ENCODE results near the gene RASD1.
"Not testable (repeated sequence)": the region's sequence is repeated elsewhere in the genome, so short reads cannot be mapped to it uniquely, and the experiment has no call there.

The RASD1 gene

DNA sequence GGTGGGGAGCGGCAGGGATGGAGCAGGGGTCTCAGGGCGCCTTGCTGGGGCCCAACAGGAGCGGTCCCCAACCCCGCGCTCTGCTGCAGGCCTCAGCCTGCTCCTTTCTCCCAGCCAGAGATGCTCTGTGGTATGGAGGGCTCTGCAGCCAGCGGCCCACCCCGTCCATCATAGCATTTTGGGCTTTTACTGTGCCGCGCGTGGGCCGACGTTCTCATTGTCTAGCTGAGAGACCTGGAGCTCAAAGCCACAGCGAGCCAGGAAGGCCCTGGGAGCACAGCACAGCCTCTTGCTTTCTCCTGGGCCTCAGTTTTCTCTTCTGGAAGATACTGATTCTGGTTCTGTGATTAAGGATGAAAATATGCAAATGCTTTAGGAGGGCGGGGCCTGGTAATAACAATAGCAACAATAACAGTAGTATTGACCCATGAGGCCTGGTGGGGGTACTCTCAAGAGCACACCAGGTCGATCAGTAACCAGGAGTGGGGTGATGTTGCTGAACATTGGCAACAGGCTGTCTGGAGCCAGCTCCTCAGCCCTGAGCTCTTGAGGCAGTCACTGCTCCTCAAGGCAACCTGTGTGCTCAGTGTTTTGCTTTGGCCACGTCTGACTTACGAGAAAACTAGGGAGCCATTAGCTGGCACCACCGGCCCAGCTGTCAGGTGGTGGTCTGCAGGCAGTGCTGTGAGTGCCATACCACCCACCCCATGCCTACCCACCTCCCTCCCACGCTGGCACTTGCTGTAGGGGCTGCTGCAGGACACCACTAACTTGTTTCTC is 1.1 kb upstream of the RASD1 start:
- no peak for DNase-seq (ENCODE audit: low read depth, low spot score)

GRCh38 chr17:17495536-17496188 is 533 bp downstream of the RASD1 start:
- DNase-seq (ENCODE audit: low read depth, low spot score), result no peak

DNA sequence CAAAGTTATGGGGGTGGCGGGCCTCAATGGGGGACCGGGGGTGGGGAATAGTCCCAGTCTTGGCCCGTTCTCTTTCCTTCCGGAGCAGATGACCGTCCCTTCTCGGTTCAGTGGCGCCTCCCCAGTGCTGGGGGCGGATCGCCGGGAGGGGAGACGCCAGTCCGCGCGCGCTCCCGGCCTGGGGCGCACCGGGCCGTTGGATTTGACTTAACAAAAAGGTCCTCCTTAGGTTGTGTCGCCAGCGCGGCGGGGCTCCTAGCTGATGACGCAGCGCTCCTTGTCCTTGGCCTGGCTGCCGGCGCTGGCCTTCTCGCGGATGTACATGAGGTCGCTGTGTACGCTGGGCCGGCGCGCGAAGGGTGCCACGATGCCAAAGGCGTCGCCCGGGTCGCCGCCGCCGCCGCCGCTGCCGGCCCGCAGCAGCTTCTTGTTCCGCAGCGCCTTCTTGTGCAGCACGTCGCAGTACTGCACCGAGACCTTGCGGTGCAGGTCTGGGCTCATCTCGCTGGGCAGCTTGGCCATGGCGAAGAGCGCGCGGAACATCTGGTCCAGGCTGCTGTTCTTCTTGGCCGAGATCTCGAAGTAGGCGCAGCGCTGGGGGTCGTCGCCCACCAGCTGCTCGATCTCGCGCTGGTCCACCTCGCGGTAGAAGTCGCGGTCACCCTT is 1.2 kb downstream of the RASD1 start:
- DNase-seq (ENCODE audit: low read depth, low spot score), result no peak

GRCh38 chr17:17494499-17494869 is 1.7 kb downstream of the RASD1 start:
- no peak for DNase-seq (ENCODE audit: low read depth, low spot score)

DNA sequence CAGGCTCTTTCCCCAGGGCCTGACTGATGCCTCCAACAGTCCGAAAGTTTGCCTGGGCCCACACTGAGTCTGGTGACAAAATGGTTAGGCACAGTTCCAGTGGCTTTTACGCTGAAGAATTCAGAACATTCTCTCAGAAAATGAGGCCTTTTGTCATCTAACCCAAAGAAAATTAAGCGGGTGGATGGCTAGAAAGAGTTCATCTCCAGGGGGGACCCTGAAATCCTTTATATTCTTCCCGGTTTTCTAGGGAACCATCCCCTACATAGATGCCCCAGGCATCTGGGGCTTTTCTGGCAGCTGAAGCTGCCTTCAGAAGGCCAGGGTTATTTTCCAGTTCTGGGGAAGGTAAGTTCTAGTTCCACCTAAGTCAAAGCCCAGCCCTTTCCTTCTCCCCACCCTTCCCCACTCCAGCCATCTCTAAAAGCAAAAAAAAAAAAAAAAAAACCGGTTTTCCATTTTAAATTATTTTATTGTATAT is 2.2 kb downstream of the RASD1 start:
- no peak for DNase-seq (ENCODE audit: low read depth, low spot score)

DNA sequence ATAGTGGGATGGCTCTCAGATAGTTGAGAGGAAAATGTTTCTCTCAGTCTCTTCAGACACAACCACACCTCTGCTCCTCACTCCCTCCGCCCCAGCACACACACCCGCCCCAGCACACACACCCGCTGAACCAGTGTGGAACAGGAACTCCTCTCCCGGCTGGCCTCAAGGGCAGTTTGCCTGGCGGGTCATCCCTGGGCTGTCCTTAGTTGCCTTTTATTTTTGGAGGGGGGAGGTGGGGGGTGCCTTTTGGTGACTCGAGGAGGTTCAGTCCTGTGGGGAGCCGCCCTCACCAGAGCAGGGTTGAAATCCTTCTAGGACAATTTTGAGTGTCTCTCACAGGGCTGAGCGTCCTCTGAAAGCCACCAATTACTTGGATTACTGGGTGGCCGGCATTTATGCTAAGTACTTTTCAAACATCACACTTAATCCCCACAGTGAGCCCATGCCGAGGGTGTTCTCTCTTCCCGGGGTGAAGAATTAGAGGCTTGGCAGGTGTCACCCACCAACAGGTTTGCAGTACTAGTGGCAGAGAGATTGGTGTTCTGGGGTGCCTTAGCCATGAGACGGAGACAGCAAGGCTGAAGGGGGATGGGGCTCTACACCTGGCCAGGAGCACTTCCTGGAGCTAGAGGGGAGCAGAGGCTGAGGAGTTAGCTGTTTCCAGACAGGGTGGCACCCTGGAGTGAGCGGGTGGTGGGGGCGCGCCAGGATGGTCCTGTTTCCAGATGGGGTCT is 2.8 kb downstream of the RASD1 start:
- DNase-seq (ENCODE audit: low read depth, low spot score), result no peak

DNA sequence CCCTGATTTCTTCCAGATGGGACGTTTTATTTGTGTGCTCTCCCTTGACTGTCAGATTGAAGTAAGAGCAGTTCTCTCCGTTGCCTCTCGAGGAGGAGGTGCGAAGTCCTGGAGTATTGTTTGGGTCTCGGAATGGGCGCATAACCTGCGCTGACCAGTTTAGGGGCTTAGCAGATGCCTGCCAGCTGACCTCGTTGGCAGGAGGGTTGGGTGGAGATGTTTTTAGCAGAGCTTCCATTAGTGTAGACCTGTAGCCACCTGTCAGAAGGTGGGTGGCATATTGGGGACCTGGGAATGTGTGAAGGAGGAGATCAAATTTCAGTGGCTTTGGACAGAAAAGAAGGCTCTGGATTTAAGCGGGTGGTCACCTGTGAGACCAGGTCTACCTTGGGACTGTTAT is 3.6 kb downstream of the RASD1 start:
- no peak for DNase-seq (ENCODE audit: low read depth, low spot score)

DNA sequence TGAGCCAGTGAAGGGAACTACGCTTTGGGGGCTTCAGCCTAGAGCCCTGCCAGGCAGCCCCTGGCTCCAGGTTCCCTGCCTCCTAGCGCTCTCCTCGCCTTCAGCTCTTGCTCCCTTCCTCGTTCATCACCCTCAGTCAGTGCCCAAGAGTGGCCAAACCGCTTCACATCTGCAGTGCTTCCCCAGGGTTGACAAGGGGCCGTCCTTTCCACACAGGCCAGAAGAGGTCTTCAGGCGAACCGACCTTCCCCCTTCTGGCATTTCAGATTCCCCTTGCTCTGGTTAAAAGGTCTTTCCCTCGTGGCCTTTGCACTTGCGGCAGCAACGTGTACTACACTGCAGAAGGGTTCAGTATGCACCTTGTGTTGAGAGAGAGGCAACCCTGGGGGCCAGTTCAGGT is 4.1 kb downstream of the RASD1 start:
- DNase-seq (ENCODE audit: low read depth, low spot score), result no peak

DNA sequence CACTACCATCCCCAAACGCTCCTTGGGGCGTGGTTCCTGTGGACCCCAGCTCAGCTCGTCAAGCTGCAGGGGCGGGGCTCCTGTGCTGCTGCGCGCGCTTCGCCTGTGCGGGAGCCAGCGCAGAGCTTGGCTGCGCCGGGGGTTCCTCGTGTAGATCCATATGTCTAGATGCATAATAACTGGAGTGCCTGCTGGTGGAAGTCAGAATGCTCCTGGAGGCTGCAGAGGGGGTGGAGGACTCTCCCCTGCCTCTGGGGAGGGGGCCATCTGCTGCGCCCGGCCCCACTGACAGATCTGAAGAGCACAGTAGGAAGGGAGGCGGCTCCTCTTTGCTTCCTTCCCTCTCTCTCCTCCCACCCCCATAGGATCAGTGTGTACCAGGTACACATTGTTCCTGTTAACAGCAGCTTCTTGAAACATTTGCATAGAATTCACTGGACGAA is 4.6 kb downstream of the RASD1 start:
- DNase-seq (ENCODE audit: low read depth, low spot score), result no peak

DNA sequence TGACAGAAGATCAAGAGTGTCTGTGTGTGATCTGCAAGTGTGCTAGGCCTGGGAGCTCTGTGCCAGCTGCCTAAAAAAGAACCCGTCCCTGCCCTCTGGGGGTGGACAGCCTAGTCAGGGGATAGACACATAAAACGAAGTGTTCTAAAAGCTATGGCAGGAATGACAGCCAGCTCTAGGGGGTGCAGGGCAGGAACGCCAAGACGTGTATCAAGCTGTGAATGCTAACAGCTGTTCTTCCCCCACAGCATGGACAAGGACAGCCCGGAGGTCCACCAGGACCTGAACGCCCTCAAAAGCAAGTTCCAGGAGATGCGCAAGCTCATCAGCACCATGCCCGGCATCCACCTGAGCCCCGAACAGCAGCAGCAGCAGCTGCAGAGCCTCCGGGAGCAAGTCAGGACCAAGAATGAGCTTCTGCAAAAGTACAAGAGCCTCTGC is 5.1 kb downstream of the RASD1 start:
- no peak for DNase-seq (ENCODE audit: low read depth, low spot score)

GRCh38 chr17:17487998-17488397 is 8.2 kb downstream of the RASD1 start:
- no peak for DNase-seq (ENCODE audit: low read depth, low spot score)

GRCh38 chr17:17486416-17486815 is 9.8 kb downstream of the RASD1 start:
- DNase-seq (ENCODE audit: low read depth, low spot score), result not testable (repeated sequence)

GRCh38 chr17:17485420-17485819 is 10.8 kb downstream of the RASD1 start:
- no peak for DNase-seq (ENCODE audit: low read depth, low spot score)

DNA sequence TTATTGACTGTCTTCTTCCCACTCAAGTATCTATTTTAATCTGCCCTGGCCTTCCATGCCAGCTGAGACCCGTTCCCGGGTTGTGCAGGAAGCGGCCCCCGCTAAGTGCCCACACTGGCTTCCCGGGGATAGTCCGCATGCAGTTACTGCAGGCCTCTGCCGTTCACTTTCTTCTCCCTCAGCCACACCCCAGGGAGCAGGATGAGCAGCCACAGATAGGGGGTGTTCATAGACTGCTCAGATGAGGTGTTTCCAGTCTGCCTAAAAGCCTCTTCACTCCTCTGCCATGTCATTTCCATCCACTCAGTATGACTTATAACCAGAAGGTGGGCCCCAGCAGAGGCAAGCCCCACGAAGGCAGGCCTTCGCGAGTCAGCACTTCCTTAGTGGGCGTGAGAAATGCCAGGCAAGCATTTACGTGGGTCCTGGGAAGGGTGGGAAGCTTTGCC is 11.7 kb downstream of the RASD1 start:
- DNase-seq (ENCODE audit: low read depth, low spot score), result no peak

- DNase-seq (ENCODE audit: low read depth, low spot score), result no peak
These were observed 14.3 kb downstream of the RASD1 start for GRCh38 chr17:17481860-17482259.

DNA sequence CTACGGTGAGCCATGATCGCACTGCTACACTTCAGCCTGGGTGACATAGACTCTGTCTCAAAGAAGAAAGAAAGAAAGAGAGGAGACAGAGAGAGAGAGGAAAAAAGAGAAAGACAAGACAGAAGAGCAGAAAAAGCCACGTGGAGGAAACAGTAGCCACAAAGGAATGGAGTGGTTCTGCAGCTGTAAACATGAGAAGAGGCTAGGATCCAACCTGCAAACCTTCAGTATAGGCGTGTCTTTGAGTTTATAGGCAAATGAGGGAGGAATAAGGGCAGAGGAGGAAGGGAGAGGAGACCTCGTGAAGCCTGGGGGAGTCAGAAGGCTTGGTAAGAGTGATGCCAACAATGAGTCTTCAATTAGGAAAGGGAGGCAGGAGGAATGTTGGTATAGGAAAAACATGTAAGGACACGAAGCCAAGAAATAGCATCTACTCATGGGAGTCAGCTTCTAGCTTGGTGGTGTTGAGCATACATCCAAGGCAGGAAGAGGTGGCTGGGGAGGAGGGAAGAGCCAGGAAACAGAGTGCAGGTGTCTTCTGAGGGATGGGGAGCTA is 15.5 kb downstream of the RASD1 start:
- DNase-seq (ENCODE audit: low read depth, low spot score), result no peak

- no peak for DNase-seq (ENCODE audit: low read depth, low spot score)
These were observed 17.0 kb downstream of the RASD1 start for GRCh38 chr17:17479209-17479608.

DNA sequence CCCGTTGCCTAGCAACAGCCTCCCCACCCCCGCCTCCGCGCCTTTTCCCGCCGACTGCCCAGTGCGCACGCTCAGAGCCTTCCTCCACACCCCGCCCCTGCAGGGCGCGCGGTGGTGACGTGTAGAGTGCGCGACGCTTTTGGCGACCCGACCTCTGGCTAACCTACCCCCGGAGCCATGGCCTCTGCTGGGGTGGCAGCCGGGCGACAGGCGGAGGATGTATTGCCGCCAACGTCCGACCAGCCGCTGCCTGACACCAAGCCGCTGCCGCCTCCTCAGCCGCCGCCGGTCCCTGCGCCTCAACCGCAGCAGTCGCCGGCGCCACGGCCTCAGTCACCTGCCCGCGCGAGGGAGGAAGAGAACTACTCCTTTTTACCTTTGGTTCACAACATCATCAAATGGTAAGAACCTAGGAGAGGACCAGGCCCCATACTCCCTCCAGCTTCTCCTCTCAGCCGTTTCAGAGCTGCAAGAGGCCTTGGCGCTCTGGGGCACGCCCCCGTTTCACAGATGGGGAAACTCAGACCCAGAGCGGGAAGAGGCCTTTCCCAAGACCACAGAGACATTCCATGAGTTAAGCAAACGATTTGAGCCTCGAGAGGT is 19.2 kb downstream of the RASD1 start, which contains the start of gene MED9:
Gene MED9 (plus strand): TSS at position 136 of the 603 bp plus-strand sequence. CDS start 42 bp downstream, at position 178.
- DNase-seq (ENCODE audit: low read depth, low spot score), result peak; percentile 94

- no peak for DNase-seq (ENCODE audit: low read depth, low spot score)
These were observed 21.9 kb downstream of the RASD1 start for GRCh38 chr17:17474341-17474740.

DNA sequence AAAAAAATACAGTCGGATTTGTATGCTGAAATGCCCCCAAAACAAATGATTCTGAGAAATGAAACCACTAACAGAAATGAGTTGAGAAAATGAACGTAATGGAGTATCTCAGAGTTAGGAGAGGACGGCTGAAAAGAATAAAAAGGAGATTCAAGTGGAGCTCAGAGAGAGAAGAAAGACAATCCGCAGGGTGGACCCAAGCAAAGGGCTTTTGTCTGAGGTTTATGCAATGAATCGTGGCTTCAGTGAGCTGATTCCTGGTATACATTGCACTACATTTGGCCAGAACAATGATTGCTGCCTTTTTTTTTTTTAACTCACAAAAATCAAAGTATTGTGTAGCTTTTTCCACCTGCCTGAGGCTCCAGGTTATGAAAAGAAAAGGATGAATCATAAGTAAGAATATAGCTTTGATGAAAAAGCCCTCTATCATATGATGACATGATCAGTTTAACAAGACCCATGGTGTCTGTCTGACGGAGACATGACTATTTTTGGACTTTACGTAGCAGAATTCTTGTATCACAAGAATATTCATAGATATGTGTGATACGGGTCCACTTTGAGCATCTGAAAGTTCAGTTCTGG is 23.8 kb downstream of the RASD1 start:
- no peak for DNase-seq (ENCODE audit: low read depth, low spot score)

GRCh38 chr17:17469996-17470395 is 26.2 kb downstream of the RASD1 start:
- no peak for DNase-seq (ENCODE audit: low read depth, low spot score)
